NCI-H1092 treated with DMSO at 0.1 percent for 48 hours (cell line): ENCODE measurements around the gene FRS3.
A peak's percentile ranks its signal among the peaks of the same experiment; 100 is the strongest.

Experiments
- DNase-seq: peaks from one replicate; lab custom pipeline; 2025; lab: John Stamatoyannopoulos, UW

FRS3 gene

GRCh38 chr6:41741625-41742490 lies 37.8 kb downstream of the FRS3 start:
- DNase-seq: no peak

DNA sequence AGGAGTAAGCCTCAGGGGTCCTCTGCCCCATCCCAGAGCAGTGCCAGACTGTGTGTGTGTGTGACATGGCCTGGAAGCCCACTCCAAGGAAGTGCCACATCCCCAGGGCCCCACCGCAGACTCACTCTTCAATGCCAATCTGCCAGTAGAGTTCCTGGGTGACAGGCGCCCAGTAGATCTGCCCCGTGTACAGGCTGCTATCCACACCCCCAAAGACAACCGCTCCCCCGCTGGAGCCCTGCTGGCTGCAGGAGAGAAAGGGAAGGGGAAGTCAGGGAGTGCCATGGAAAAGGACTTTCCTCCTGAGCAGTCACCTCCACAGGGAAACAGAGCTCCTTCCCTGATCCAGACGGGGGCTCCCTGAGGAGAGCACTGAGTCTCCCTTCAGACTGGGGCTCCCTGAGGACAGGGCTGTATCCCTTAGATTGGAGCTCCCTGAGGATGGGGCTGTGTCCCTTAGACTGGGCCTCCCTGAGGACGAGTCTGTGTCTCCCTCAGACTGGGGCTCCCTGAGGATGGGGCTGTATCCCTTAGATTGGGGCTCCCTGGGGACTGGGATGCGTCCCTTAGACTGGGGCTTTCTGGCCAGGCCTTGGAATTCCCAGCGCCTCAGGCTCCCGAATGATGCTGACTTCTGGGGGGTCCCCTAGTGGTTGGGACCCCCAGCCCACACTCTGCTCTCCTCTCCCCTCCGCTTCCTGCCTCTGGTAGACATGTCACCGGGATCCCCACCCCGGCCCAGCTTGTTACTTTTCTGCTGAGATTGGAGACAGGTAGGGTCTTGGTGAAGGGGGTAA lies 39.1 kb downstream of the FRS3 start:
- no peak for DNase-seq

DNA sequence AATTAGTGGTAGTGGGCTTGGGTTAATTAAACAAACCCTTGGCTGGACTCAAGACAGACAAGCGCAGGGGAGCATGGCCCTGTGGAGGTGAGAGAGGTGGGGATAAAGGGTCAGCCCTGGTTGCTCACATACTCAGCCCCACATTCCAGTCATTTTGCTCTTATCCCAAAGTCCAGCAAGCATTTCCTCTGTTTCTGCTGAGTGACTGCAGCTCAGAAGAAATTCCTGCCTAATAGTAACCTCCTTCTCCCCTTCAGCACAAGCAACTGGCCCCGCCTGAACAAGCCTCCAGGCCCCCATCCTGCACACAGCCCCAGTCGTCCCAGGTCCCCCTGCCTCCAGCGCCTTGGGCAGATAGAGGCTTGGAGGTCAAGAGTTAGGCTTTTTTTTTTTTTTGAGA lies 40.7 kb downstream of the FRS3 start:
- DNase-seq: no peak

DNA sequence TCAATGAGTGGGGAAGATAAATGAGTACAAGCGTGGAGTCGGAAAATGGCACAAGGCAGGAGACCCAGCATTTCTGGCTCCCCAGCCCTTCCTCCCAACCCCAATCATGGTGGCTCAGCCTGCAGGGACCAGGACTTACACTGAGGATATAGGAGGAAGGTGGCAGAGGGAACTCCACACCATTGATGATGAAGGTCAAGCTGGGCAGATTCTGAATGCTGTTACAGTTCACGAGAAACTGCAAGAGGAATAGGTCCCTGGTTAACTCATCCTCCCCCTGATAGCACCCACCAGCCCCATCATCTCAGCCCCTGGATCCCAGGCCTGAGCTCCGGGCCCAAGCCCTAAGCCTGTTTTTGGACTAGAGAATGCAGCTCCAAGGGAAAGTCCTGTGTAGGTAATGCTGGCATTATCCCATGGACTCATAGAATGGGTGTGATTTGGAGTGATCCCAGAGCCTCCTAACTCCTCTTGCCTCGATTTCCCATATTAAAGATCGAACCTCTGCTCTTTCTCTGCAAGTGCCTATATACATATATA lies 42.0 kb downstream of the FRS3 start:
- DNase-seq: no peak

- DNase-seq: no peak
These were observed 42.7 kb downstream of the FRS3 start for GRCh38 chr6:41736800-41737555.

- DNase-seq: no peak
These were observed 43.4 kb downstream of the FRS3 start for GRCh38 chr6:41736186-41736733.

GRCh38 chr6:41735427-41736185 lies 44.1 kb downstream of the FRS3 start, which contains the start of gene TFEB:
Gene TFEB, minus strand, starts transcription at chr6:41735608. Its CDS starts 44,395 bp downstream, at chr6:41691213.
- peak; percentile 79 for DNase-seq

DNA sequence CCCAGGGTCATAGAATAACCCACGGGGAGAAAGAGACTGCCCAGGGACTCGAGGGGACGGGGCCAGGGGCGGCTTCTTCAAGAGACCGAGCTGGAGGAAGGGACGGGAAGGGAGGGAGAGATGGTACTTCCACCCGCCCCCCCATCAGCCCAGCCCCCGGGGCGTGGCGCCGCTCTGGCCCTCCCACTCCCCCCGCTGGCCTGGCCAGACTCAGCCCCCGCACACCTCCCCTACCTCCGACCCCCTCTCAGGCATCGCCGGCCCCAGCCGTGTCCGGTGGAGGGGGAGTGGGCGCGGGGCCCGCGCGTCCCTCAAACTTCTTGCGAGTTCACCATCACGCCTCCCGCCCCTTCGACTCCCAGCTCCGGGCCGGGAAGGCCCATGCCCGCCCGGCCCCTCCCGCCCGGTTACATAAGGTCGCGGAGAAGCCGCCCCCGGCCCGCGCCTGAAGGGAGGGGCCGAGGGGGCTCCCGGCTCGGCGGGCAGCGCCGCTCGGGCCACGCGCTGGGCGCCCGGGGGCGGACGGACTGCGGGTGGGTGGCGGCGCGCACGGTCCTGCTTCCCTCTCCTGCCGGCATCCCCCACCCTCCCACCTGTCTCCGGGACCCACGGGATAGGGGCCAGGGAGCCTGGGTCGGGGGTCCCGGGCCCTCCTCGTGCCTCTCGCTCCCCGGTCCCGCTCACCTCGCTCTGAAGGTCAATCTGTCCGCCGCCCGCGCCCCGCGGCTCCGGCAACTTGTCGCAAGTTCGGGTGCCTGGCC lies 44.9 kb downstream of the FRS3 start:
- DNase-seq: peak; percentile 41

DNA sequence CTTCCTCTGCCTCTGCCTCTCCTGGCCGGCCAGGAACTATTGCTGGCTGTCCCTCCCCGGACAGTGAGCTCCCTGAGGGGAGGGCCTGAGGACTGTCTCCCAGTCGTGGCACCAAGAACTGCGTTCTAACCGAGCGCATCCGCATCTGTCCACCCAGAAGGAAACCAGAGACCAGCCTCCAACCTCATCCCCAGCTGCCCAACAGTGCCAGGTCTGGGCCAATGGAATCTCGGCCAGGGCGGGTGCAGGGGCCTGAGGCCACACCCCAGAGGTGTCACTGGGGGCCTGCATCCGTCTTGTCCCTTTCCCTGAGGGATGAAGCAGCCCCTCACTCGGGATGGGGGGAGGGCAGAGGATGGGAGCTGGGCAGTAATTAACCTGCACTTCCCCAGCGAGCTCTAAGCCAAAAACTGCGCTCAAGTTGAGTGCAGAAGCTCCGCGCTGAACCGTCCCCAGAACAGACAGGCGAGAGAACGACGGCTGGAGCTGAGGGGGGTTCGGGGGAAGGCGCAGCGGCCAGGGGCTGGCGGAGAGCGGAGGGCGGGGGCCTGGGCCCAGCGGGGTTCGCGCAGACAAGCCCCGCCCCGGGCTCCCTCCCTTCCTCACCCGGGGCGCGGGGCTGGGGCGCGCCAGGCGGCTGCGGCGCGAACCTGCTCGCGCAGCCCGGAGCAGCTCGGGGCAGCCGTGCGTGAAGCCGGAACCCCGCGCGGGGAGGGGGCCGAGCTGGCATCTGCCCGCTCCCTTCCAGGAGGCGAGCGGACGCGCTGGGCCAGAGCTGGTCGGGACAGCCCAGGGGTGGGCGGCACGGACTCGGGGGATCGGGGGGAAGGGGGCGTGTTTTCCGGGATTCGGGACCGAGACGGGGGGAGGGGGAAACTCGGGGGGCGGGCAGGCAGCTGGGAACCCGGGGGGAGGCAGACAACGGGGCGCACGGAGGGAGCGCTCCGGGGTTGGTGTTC lies 45.7 kb downstream of the FRS3 start:
- DNase-seq: peak; percentile 72

GRCh38 chr6:41733360-41733706 lies 46.4 kb downstream of the FRS3 start:
- DNase-seq: no peak

- DNase-seq: no peak
These were observed 46.9 kb downstream of the FRS3 start for GRCh38 chr6:41732591-41733359.

DNA sequence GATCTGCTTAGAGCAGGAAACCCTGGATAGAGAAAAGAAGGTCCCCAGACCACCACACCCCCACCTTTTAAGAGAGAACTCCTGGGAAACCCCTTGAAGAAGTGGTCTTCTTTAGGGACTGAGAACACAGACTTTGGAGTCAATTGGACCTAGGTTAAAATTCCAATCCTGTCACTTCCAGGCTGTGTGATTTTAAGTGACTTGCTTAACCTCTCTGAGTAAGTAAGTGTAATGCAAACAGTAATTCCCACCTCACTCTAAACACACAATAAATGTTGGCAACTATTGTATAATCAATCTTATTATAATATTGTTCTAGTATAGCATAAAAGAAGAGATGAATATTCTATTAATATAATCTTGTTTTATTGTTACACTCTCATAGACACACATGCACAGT lies 47.6 kb downstream of the FRS3 start:
- no peak for DNase-seq

GRCh38 chr6:41731561-41732086 lies 48.1 kb downstream of the FRS3 start:
- DNase-seq: no peak

GRCh38 chr6:41730531-41731436 lies 48.9 kb downstream of the FRS3 start:
- DNase-seq: no peak

DNA sequence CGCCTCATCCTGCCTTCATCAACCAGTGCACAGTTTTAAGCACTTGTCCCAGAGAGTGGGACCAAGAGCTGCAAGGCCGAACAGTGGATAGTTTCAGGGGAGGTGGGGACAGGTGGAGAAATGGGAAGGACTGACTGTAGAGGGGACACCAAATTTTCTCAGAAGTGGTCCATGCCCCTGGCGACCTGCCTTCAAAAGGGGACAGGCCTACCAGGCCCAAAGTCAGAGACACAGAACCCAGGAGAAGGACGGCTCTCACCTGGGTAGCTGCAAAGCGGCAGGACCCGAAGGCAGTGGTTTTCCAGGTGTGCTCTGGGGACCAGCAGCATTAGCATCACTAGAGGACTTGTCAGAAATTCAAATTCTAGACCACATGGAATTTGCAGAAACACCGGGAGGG lies 50.1 kb downstream of the FRS3 start:
- DNase-seq: no peak

- no peak for DNase-seq
These were observed 50.7 kb downstream of the FRS3 start for GRCh38 chr6:41728954-41729353.
